H9 (cell line): Measurements from ENCODE around the gene MND1. TPM values are rescaled to one million over a fixed set of nuclear protein-coding genes. Genes with fewer than 3 reads are reported as not detected.

ENCODE experiments used
- DNase-seq: peaks from one replicate; pipeline ENCODE4 v3.0.0-alpha.2; 2017
- H2AFZ ChIP-seq: one replicate; pipeline ENCODE4 v1.6.1; 2013; ENCODE audit warnings: mild to moderate bottlenecking, low read length, control low read depth, moderate library complexity
- H2AK5ac ChIP-seq: 2 replicates; pipeline ENCODE4 v1.6.1; 2013; ENCODE audit warnings: low read length, control low read depth, mixed read lengths; ENCODE audit not compliant: insufficient read length
- H2BK120ac ChIP-seq: one replicate; pipeline ENCODE4 v1.6.1; 2013; ENCODE audit warnings: low read depth, mild to moderate bottlenecking, low read length, control low read depth, inconsistent platforms; ENCODE audit not compliant: poor library complexity, severe bottlenecking
- H2BK12ac ChIP-seq: 2 replicates; pipeline ENCODE4 v1.6.1; 2013; ENCODE audit warnings: low read length, control low read depth, mixed read lengths, low read depth; ENCODE audit not compliant: insufficient read length
- H2BK15ac ChIP-seq: 2 replicates; pipeline ENCODE4 v1.6.1; 2013; ENCODE audit warnings: low read depth, low read length, control low read depth
- H2BK20ac ChIP-seq: one replicate; pipeline ENCODE4 v1.6.1; 2013; ENCODE audit warnings: low read depth, mild to moderate bottlenecking, low read length, control low read depth, inconsistent platforms; ENCODE audit not compliant: poor library complexity, severe bottlenecking
- H2BK5ac ChIP-seq: 2 replicates; pipeline ENCODE4 v1.6.1; 2013; ENCODE audit warnings: low read length, control low read depth, mixed read lengths; ENCODE audit not compliant: insufficient read length
- H3K14ac ChIP-seq: 2 replicates; pipeline ENCODE4 v1.6.1; 2013; ENCODE audit warnings: low read length, control low read depth; ENCODE audit not compliant: insufficient read depth
- H3K18ac ChIP-seq: 2 replicates; pipeline ENCODE4 v1.6.1; 2013; ENCODE audit warnings: low read depth, mild to moderate bottlenecking, mixed read lengths, low read length, control low read depth; ENCODE audit not compliant: insufficient read length
- H3K23ac ChIP-seq: 2 replicates; pipeline ENCODE4 v1.6.1; 2013; ENCODE audit warnings: low read length, control low read depth, mixed read lengths, low read depth; ENCODE audit not compliant: insufficient read length
- H3K23me2 ChIP-seq: 2 replicates; pipeline ENCODE4 v1.6.1; 2013; ENCODE audit warnings: low read depth, mild to moderate bottlenecking, mixed read lengths, low read length, control low read depth; ENCODE audit not compliant: insufficient read length, poor library complexity, severe bottlenecking
- H3K27ac ChIP-seq: 2 replicates; pipeline ENCODE4 v1.5.1; 2013; ENCODE audit warnings: low read length, control low read depth, mixed read lengths, low read depth; ENCODE audit not compliant: insufficient read length
- H3K27me3 ChIP-seq: 2 replicates; pipeline ENCODE4 v1.6.1; 2013; ENCODE audit warnings: low read length, control low read depth, inconsistent platforms; ENCODE audit not compliant: insufficient read depth
- H3K4ac ChIP-seq: 2 replicates; pipeline ENCODE4 v1.6.1; 2013; ENCODE audit warnings: low read depth, mild to moderate bottlenecking, control low read depth, inconsistent platforms, low read length, moderate library complexity
- H3K4me1 ChIP-seq: 2 replicates; pipeline ENCODE4 v1.6.1; 2013; ENCODE audit warnings: low read length, control low read depth, inconsistent platforms; ENCODE audit not compliant: insufficient read depth
- H3K4me2 ChIP-seq: 2 replicates; pipeline ENCODE4 v1.6.1; 2013; ENCODE audit warnings: low read length, control low read depth, mixed read lengths; ENCODE audit not compliant: insufficient read length, insufficient read depth
- H3K56ac ChIP-seq: 2 replicates; pipeline ENCODE4 v1.6.1; 2013; ENCODE audit warnings: low read depth, mild to moderate bottlenecking, mixed read lengths, low read length, control low read depth; ENCODE audit not compliant: insufficient read length
- H3K79me1 ChIP-seq: 2 replicates; pipeline ENCODE4 v1.6.1; 2013; ENCODE audit warnings: low read depth, mild to moderate bottlenecking, moderate library complexity, low read length, control low read depth, inconsistent platforms; ENCODE audit not compliant: insufficient read depth, poor library complexity, severe bottlenecking
- H3K79me2 ChIP-seq: 2 replicates; pipeline ENCODE4 v1.6.1; 2013; ENCODE audit warnings: low read length, control low read depth, inconsistent platforms; ENCODE audit not compliant: insufficient read depth
- H3K9ac ChIP-seq: 2 replicates; pipeline ENCODE4 v1.6.1; 2013; ENCODE audit warnings: low read length, control low read depth, mixed read lengths; ENCODE audit not compliant: insufficient read length; ENCODE audit errors: extremely low read depth
- H3K9me3 ChIP-seq: one replicate; pipeline ENCODE4 v1.6.1; 2013; ENCODE audit warnings: low read depth, low read length, inconsistent platforms; ENCODE audit not compliant: control insufficient read depth
- H3T11ph ChIP-seq: one replicate; pipeline ENCODE4 v1.6.1; 2013; ENCODE audit warnings: mild to moderate bottlenecking, low read length, control low read depth, inconsistent platforms
- H4K20me1 ChIP-seq: one replicate; pipeline ENCODE4 v1.6.1; 2013; ENCODE audit not compliant: control insufficient read depth, insufficient read length, insufficient read depth
- H4K5ac ChIP-seq: 2 replicates; pipeline ENCODE4 v1.6.1; 2013; ENCODE audit warnings: low read depth, mild to moderate bottlenecking, mixed read lengths, low read length, control low read depth; ENCODE audit not compliant: insufficient read length
- H4K8ac ChIP-seq: replicated peaks from 2 replicates; pipeline ENCODE4 v1.6.1; 2013; ENCODE audit warnings: low read length, control low read depth, mixed read lengths, low read depth; ENCODE audit not compliant: insufficient read length
- H4K91ac ChIP-seq: 2 replicates; pipeline ENCODE4 v1.6.1; 2013; ENCODE audit warnings: low read depth, mild to moderate bottlenecking, moderate library complexity, mixed read lengths, low read length, control low read depth; ENCODE audit not compliant: insufficient read length
- H3K27ac Mint-ChIP-seq, 3 experiments: 2 replicates in 2 of 3; 3 replicates in 1 of 3; pipeline ENCODE4 v1.8.0; 2020 to 2021; ENCODE audit warnings: mixed read lengths in 3 of 3, mild to moderate bottlenecking in 1 of 3, moderate library complexity in 1 of 3
- H3K27me3 Mint-ChIP-seq: 2 replicates; pipeline ENCODE4 v1.8.0; 2021; ENCODE audit warnings: low read depth, mild to moderate bottlenecking, moderate library complexity, mixed read lengths
- H3K36me3 Mint-ChIP-seq, 3 experiments: 2 replicates in 2 of 3; 3 replicates in 1 of 3; pipeline ENCODE4 v1.8.0; 2020 to 2021; ENCODE audit warnings: low read depth in 3 of 3, mixed read lengths in 3 of 3; ENCODE audit not compliant: insufficient read depth in 1 of 3
- H3K4me1 Mint-ChIP-seq, 2 experiments: 2 replicates each; pipeline ENCODE4 v1.8.0; 2020; ENCODE audit warnings: mixed read lengths in 2 of 2
- H3K4me3 Mint-ChIP-seq, 2 experiments: 2 replicates in 1 of 2; 3 replicates in 1 of 2; pipeline ENCODE4 v1.8.0; 2020 to 2021; ENCODE audit warnings: mild to moderate bottlenecking in 2 of 2, mixed read lengths in 2 of 2, moderate library complexity in 1 of 2
- H3K9me3 Mint-ChIP-seq, 2 experiments: 2 replicates in 1 of 2; 3 replicates in 1 of 2; pipeline ENCODE4 v1.8.0; 2020; ENCODE audit warnings: mild to moderate bottlenecking in 2 of 2, mixed read lengths in 2 of 2, moderate library complexity in 1 of 2
- WGBS: extraction: QIAGEN DNeasy Blood & Tissue Kit; methylation state at CpG from one replicate; pipeline ENCODE4 v1.1.7; 2013; ENCODE audit warnings: missing lambda C conversion rate, low lambda C conversion rate, mixed read lengths; ENCODE audit not compliant: insufficient read length; ENCODE audit errors: extremely low coverage; 5-methylcytosine and 5-hydroxymethylcytosine counted together
- total RNA-seq: library from RNA; stranded (reverse); gene quantifications from 2 replicates; pipeline ENCODE4 v1.2.1, GENCODE V29; 2021
- TF ChIP-seq, protein P1 (sequence below): fragments of 200-600 bp; sonication (generic); conservative IDR thresholded peaks from 3 replicates; pipeline ENCODE4 v1.8.0; 2021; ENCODE audit warnings: antibody characterized with exemption, mild to moderate bottlenecking

MND1 gene
- total RNA-seq, 1 experiment from 2014 or later, result 21.0 TPM

DNA sequence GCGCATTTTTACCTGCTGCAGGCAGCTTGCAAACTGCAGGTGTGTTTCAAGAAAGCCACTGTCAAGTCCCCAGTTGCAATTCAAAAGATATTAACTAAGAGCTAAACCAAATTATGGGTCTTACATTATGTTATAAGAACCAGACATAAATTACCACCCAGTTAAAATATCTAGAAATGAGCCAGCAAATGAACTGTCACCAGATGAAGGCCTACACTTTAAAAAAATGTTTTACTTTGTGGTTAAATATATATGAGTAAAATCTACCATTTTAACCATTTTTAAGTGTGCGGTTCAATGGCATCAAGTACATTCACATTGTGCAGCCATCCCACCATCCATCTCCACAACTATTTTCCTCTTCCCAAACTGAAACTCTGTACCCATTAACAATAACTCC lies 89.7 kb downstream of the MND1 start:
- H2BK15ac ChIP-seq, result no peak overlapping the region
- peaks cover 0 to 8% of the 10 kb centered on the region in 2 experiments; a peak in 1 of 4 replicates for H3K4me1 Mint-ChIP-seq

More for the DNA sequence above, 89.7 kb downstream of the MND1 start:
- WGBS, result no CpG with 5 or more reads among the region's 2 CpGs
- Histone ChIP-seq H3K14ac (no peak overlapping the region), H4K91ac (no peak overlapping the region), H3K23ac (no peak overlapping the region), H3K9ac (no peak overlapping the region), H4K20me1 (no peaks in the 10 kb centered on the region), H2BK120ac (no peak overlapping the region), H2AFZ (no peak overlapping the region), H2BK12ac (no peak overlapping the region), H3K27me3 (no peaks in the 10 kb centered on the region), H3K4me1 (no peaks in the 10 kb centered on the region), H2BK5ac (no peak overlapping the region), H2AK5ac (no peak overlapping the region), H3K4me2 (no peak overlapping the region), H3K23me2 (no peaks in the 10 kb centered on the region), H2BK20ac (no peak overlapping the region), H3K56ac (no peak overlapping the region), H4K5ac (no peak overlapping the region), H3K4ac (no peak overlapping the region), H3K27ac (no peak overlapping the region), H3K18ac (no peak overlapping the region), H3K79me2 (no peaks in the 10 kb centered on the region), H3K79me1 (no peaks in the 10 kb centered on the region), H3K9me3 (no peaks in the 10 kb centered on the region), H3T11ph (no peak overlapping the region), H4K8ac (no peak overlapping the region)
- H3K27ac Mint-ChIP-seq, result no peak overlapping the region
- no peak overlapping the region for H3K4me3 Mint-ChIP-seq
- no peaks in the 10 kb centered on the region for H3K36me3 Mint-ChIP-seq
- DNase-seq, result no peak
- no peaks in the 10 kb centered on the region for H3K27me3 Mint-ChIP-seq
- TF ChIP-seq, protein P1, sequence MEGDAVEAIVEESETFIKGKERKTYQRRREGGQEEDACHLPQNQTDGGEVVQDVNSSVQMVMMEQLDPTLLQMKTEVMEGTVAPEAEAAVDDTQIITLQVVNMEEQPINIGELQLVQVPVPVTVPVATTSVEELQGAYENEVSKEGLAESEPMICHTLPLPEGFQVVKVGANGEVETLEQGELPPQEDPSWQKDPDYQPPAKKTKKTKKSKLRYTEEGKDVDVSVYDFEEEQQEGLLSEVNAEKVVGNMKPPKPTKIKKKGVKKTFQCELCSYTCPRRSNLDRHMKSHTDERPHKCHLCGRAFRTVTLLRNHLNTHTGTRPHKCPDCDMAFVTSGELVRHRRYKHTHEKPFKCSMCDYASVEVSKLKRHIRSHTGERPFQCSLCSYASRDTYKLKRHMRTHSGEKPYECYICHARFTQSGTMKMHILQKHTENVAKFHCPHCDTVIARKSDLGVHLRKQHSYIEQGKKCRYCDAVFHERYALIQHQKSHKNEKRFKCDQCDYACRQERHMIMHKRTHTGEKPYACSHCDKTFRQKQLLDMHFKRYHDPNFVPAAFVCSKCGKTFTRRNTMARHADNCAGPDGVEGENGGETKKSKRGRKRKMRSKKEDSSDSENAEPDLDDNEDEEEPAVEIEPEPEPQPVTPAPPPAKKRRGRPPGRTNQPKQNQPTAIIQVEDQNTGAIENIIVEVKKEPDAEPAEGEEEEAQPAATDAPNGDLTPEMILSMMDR, result no peak
- H3K9me3 Mint-ChIP-seq, result no peaks in the 10 kb centered on the region
